ENCODE results near the gene NLGN1. TPM values are rescaled to one million over a fixed set of nuclear protein-coding genes. Genes with fewer than 3 reads are reported as not detected.

The NLGN1 gene
- total RNA-seq, 1 experiment from 2014 or later = 0.85 TPM

GRCh38 chr3:173889596-173889995 is 492.1 kb downstream of the NLGN1 start:
- Histone ChIP-seq H3K36me3 (ENCODE audit: control insufficient read depth, insufficient read depth, low read length) (no peaks in the 10 kb centered on the region), H3K27me3 (ENCODE audit: control insufficient read depth, insufficient read depth, low read length) (no peaks in the 10 kb centered on the region), H3K27ac (ENCODE audit: low read length) (no peak overlapping the region), H3K4me1 (ENCODE audit: control insufficient read depth, insufficient read depth, low read length) (no peaks in the 10 kb centered on the region), H3K4me3 (ENCODE audit: low read depth in 2 of 2, low read length in 2 of 2) (no peak overlapping the region), H3K9me3 (ENCODE audit: control insufficient read depth, insufficient read depth, low read depth, low read length) (0 out of 2 replicates have a peak, but pooled peaks cover 3% of the 10 kb centered on the region)
- ChIA-PET POLR2A (no interaction called here), CTCF (no interaction called here)
- TF ChIP-seq SIN3A (IDR thresholded peaks at IDR 0.05; ENCODE audit: borderline replicate concordance, insufficient read depth, low read depth, low read length) (no peak), REST (IDR thresholded peaks at IDR 0.05; ENCODE audit: insufficient read depth in 1 of 2, low read depth in 2 of 2, low read length in 1 of 2) (no peak), TCF7L2 (IDR thresholded peaks at IDR 0.05; ENCODE audit: low read depth, low read length) (no peak), CTCF (IDR thresholded peaks at IDR 0.05) (no peak), POLR2AphosphoS5 (IDR thresholded peaks at IDR 0.05; ENCODE audit: low read depth, low read length) (no peak)
- BruUV-seq (replicated peaks) = no TSS peak
- in situ Hi-C loops (cut with HindIII; ENCODE audit: low pct_unique_long_range_greater_than_20kb, low sequenced_read_pairs) = no loop called here
- DNase-seq (ENCODE audit: low read depth, low spot score) (no peak), ATAC-seq (no peak)
- intact Hi-C loops (cut with micrococcal nuclease; ENCODE audit: unreplicated experiment) = no loop called here

- CTCF ChIA-PET = no interaction called here
- no TSS peak for BruUV-seq (replicated peaks)
- TF ChIP-seq TCF7L2 (IDR thresholded peaks at IDR 0.05; ENCODE audit: low read depth, low read length) (no peak), POLR2AphosphoS5 (IDR thresholded peaks at IDR 0.05; ENCODE audit: low read depth, low read length) (no peak), REST (IDR thresholded peaks at IDR 0.05; ENCODE audit: insufficient read depth in 1 of 2, low read depth in 2 of 2, low read length in 1 of 2) (no peak), CTCF (IDR thresholded peaks at IDR 0.05) (no peak), SIN3A (IDR thresholded peaks at IDR 0.05; ENCODE audit: borderline replicate concordance, insufficient read depth, low read depth, low read length) (no peak)
These were observed 492.5 kb downstream of the NLGN1 start for GRCh38 chr3:173890091-173890490.

More at GRCh38 chr3:173890091-173890490, 492.5 kb downstream of the NLGN1 start:
- ATAC-seq (no peak), DNase-seq (ENCODE audit: low read depth, low spot score) (no peak)
- intact Hi-C loops (cut with micrococcal nuclease; ENCODE audit: unreplicated experiment) (no loop called here), in situ Hi-C loops (cut with HindIII; ENCODE audit: low pct_unique_long_range_greater_than_20kb, low sequenced_read_pairs) (no loop called here)
- no peak overlapping the region for H3K27ac ChIP-seq (ENCODE audit: low read length)
- no peak overlapping the region for H3K4me3 ChIP-seq (ENCODE audit: low read depth in 2 of 2, low read length in 2 of 2)
- H3K27me3 ChIP-seq (ENCODE audit: control insufficient read depth, insufficient read depth, low read length) = no peaks in the 10 kb centered on the region
- 0 out of 2 replicates have a peak, but pooled peaks cover 3% of the 10 kb centered on the region for H3K9me3 ChIP-seq (ENCODE audit: control insufficient read depth, insufficient read depth, low read depth, low read length)
- POLR2A ChIA-PET = no interaction called here
- H3K4me1 ChIP-seq (ENCODE audit: control insufficient read depth, insufficient read depth, low read length) = no peaks in the 10 kb centered on the region
- H3K36me3 ChIP-seq (ENCODE audit: control insufficient read depth, insufficient read depth, low read length) = no peaks in the 10 kb centered on the region

All from Panc1 (cell line).